ENCODE data around the gene GRM4.

The GRM4 gene

DNA sequence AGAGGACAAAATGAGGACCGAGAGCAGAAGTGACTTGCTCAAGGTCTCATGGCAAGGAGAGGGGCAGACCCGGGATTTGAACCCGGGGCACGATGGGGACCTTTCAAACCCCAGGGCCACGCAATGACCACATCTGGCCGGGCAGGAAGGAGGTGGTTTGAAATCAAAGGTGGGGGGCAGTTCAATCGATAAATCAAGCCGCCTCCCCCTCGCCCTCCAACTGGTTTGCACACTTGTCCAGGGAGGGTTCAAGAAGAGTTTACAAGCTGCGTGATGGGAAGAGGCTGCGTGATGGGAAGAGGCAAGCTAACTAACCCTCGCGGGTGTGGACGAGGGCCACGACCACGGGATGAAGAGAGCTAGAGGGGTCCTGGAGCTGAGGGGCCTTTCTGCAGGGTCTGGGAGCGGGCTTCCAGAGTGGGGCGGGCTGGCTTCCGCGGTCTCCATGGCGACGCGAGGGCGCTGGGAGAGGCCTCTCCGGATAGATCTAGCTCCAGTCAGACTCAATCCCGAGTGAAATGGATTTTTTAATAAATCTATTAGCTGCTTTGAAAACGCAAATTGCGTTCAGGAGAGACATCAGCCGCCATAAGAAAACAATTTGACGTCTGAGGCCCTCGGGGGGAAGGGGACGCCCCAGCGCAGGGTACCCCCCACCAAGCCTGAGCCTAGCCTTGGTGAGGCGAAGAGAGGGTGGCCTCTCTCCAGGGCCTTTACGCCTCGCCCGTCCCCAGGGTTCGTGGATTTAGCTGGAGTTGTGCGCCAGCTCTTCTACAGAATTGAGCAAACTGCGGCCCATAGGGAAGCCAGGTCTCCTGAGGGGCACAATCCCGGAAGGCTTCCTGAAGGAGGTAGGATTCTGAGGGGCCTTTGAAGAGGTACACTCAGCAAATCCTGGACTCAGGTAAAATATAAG lies 143.9 kb downstream of the GRM4 start:
- Histone ChIP-seq H3K36me3 (ENCODE audit: control insufficient read depth in 5 of 5, insufficient read depth in 5 of 5, low read length in 5 of 5) (no peaks in the 10 kb centered on the region), H3K27me3 (ENCODE audit: control insufficient read depth in 5 of 5, insufficient read depth in 4 of 5, low read length in 5 of 5) (peaks cover 0 to 16% (median 9%) of the 10 kb centered on the region in 5 donors), H3K9ac (ENCODE audit: low read length in 5 of 5) (no peak overlapping the region), H3K4me3 (ENCODE audit: low read depth in 1 of 5, low read length in 5 of 5) (no peak overlapping the region), H3K27ac (ENCODE audit: low read depth, low read length) (no peak overlapping the region), H3K4me1 (ENCODE audit: control insufficient read depth in 5 of 5, insufficient read depth in 5 of 5, low read length in 5 of 5) (no peaks in the 10 kb centered on the region), H3K9me3 (ENCODE audit: control insufficient read depth in 5 of 5, low read length in 5 of 5) (peaks cover 0 to 18% (median 7%) of the 10 kb centered on the region in 5 donors)

DNA sequence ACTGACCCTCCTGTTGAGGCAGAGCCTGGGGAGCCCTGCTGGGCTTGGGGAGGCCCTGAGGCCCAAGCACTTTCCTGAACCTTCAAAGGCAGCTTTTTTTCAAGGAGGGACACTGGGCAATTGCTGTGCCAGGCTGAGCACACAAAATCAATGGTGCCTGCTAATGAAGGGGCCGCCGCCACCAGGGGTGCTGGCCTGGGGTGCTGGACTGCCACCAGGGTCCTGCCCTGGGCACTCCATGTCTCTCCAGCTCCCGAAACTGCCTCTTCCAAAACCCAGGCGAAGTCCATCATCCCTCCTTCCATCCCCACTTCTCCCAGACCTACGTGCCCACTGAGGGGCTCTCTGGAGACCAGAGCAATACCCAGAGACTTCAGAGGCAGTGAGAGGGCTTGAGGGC lies 145.6 kb downstream of the GRM4 start:
- Histone ChIP-seq H3K9ac (ENCODE audit: low read length in 5 of 5) (no peak overlapping the region), H3K27me3 (ENCODE audit: control insufficient read depth in 5 of 5, insufficient read depth in 4 of 5, low read length in 5 of 5) (peaks cover 0 to 16% (median 9%) of the 10 kb centered on the region in 5 donors), H3K9me3 (ENCODE audit: control insufficient read depth in 5 of 5, low read length in 5 of 5) (peaks cover 0 to 19% (median 7%) of the 10 kb centered on the region in 5 donors), H3K27ac (ENCODE audit: low read depth, low read length) (no peak overlapping the region), H3K4me1 (ENCODE audit: control insufficient read depth in 5 of 5, insufficient read depth in 5 of 5, low read length in 5 of 5) (peaks cover 0 to 10% (median 7%) of the 10 kb centered on the region in 5 donors), H3K36me3 (ENCODE audit: control insufficient read depth in 5 of 5, insufficient read depth in 5 of 5, low read length in 5 of 5) (no peaks in the 10 kb centered on the region), H3K4me3 (ENCODE audit: low read depth in 1 of 5, low read length in 5 of 5) (no peak overlapping the region)

DNA sequence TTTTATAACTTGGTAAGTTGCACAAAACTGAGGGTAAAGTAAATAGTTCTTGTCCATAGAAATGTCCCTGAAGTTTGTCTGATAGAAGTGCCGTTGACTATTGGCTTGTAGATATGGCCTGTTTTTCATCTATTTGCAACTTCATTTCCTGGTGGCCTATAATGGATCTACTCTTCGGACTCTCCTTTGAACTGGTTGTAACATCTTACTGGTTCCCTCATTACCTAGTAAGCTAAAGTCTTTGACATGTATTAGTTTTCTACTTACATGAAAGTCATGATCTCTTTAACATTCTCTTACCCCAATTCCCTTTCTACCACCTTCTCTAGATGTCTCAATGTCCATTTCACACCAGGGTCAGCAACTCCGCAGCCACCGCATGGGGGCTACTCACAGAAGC lies 146.3 kb downstream of the GRM4 start:
- Histone ChIP-seq H3K9ac (ENCODE audit: low read length in 5 of 5) (no peak overlapping the region), H3K27ac (ENCODE audit: low read depth, low read length) (no peak overlapping the region), H3K4me3 (ENCODE audit: low read depth in 1 of 5, low read length in 5 of 5) (no peak overlapping the region), H3K27me3 (ENCODE audit: control insufficient read depth in 5 of 5, insufficient read depth in 4 of 5, low read length in 5 of 5) (peaks cover 0 to 18% (median 9%) of the 10 kb centered on the region in 5 donors), H3K9me3 (ENCODE audit: control insufficient read depth in 5 of 5, low read length in 5 of 5) (peaks cover 0 to 19% (median 7%) of the 10 kb centered on the region in 5 donors), H3K4me1 (ENCODE audit: control insufficient read depth in 5 of 5, insufficient read depth in 5 of 5, low read length in 5 of 5) (peaks cover 0 to 16% (median 10%) of the 10 kb centered on the region in 5 donors), H3K36me3 (ENCODE audit: control insufficient read depth in 5 of 5, insufficient read depth in 5 of 5, low read length in 5 of 5) (no peaks in the 10 kb centered on the region)

DNA sequence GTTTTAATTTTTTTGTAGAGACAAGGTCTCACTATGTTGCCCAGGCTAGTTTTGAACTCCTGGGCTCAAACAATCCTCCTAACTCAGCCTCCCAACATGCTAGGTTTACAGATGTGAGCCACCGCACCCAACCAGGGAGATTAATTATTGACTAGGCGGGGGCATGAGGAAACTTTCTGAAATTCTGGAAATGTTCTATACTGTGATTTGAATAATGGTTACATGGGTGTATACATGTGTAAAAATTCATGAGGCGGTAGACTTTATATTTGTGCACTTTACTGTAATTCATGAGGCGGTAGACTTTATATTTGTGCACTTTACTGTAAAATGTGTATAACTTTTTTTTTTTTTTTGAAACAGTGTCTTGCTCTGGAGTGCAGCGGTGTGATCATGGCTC lies 147.2 kb downstream of the GRM4 start:
- Histone ChIP-seq H3K9me3 (ENCODE audit: control insufficient read depth in 5 of 5, low read length in 5 of 5) (peaks cover 0 to 14% (median 7%) of the 10 kb centered on the region in 5 donors), H3K27ac (ENCODE audit: low read depth, low read length) (no peak overlapping the region), H3K4me1 (ENCODE audit: control insufficient read depth in 5 of 5, insufficient read depth in 5 of 5, low read length in 5 of 5) (peaks cover 0 to 16% (median 10%) of the 10 kb centered on the region in 5 donors), H3K27me3 (ENCODE audit: control insufficient read depth in 5 of 5, insufficient read depth in 4 of 5, low read length in 5 of 5) (peaks cover 0 to 23% (median 9%) of the 10 kb centered on the region in 5 donors), H3K36me3 (ENCODE audit: control insufficient read depth in 5 of 5, insufficient read depth in 5 of 5, low read length in 5 of 5) (no peaks in the 10 kb centered on the region), H3K4me3 (ENCODE audit: low read depth in 1 of 5, low read length in 5 of 5) (no peak overlapping the region), H3K9ac (ENCODE audit: low read length in 5 of 5) (no peak overlapping the region)

DNA sequence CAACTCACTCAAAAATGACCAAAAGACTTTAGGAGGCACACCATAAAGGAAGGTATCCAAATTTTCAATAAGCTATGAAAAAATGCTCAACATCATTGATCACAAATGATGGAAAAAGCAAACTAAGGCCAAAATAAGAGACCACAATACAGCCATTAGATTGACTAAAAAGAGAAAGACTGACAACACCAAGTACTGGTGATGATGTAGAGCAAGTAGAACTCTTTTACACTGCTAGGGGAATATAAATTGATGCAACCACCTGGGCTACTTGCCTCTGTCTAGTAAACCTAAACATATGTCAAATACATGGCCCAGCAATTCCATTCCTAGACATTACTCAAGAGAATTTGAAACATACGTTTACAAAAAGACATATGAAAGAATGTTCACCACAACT lies 148.6 kb downstream of the GRM4 start:
- H3K27ac ChIP-seq (ENCODE audit: low read depth, low read length), result no peak overlapping the region
- H3K9me3 ChIP-seq (ENCODE audit: control insufficient read depth in 5 of 5, low read length in 5 of 5), result peaks cover 0 to 7% (median 6%) of the 10 kb centered on the region in 5 donors
- H3K4me3 ChIP-seq (ENCODE audit: low read depth in 1 of 5, low read length in 5 of 5), result no peak overlapping the region
- H3K36me3 ChIP-seq (ENCODE audit: control insufficient read depth in 5 of 5, insufficient read depth in 5 of 5, low read length in 5 of 5), result no peaks in the 10 kb centered on the region
- H3K27me3 ChIP-seq (ENCODE audit: control insufficient read depth in 5 of 5, insufficient read depth in 4 of 5, low read length in 5 of 5), result peaks cover 5 to 26% (median 7%) of the 10 kb centered on the region in 5 donors
- H3K9ac ChIP-seq (ENCODE audit: low read length in 5 of 5), result no peak overlapping the region
- H3K4me1 ChIP-seq (ENCODE audit: control insufficient read depth in 5 of 5, insufficient read depth in 5 of 5, low read length in 5 of 5), result peaks cover 0 to 16% (median 10%) of the 10 kb centered on the region in 5 donors

DNA sequence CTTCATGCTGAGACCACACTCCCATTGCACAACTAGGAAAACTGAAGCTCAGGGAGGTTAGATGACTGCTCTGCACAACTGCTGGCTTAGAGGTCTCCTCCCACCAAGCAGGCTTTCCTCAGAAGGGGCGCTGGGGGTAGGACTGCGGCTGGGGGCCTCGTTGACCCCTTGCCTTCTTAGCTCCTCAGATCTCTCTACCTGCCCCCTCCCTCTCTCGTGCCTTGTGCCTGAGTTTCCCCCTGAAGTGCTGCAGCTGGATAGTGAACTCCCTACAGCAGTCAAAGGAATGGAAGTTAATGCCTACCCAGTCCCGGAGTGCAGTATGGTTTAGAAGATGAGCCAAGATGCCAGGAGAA lies 149.8 kb downstream of the GRM4 start:
- Histone ChIP-seq H3K9ac (ENCODE audit: low read length in 5 of 5) (no peak overlapping the region), H3K9me3 (ENCODE audit: control insufficient read depth in 5 of 5, low read length in 5 of 5) (peaks cover 0 to 7% (median 6%) of the 10 kb centered on the region in 5 donors), H3K36me3 (ENCODE audit: control insufficient read depth in 5 of 5, insufficient read depth in 5 of 5, low read length in 5 of 5) (no peaks in the 10 kb centered on the region), H3K27ac (ENCODE audit: low read depth, low read length) (no peak overlapping the region), H3K4me1 (ENCODE audit: control insufficient read depth in 5 of 5, insufficient read depth in 5 of 5, low read length in 5 of 5) (peaks cover 0 to 16% (median 10%) of the 10 kb centered on the region in 5 donors), H3K27me3 (ENCODE audit: control insufficient read depth in 5 of 5, insufficient read depth in 4 of 5, low read length in 5 of 5) (peaks cover 0 to 15% (median 3%) of the 10 kb centered on the region in 5 donors), H3K4me3 (ENCODE audit: low read depth in 1 of 5, low read length in 5 of 5) (peak overlapping the region in 1 of 5 donors; percentile 17)

DNA sequence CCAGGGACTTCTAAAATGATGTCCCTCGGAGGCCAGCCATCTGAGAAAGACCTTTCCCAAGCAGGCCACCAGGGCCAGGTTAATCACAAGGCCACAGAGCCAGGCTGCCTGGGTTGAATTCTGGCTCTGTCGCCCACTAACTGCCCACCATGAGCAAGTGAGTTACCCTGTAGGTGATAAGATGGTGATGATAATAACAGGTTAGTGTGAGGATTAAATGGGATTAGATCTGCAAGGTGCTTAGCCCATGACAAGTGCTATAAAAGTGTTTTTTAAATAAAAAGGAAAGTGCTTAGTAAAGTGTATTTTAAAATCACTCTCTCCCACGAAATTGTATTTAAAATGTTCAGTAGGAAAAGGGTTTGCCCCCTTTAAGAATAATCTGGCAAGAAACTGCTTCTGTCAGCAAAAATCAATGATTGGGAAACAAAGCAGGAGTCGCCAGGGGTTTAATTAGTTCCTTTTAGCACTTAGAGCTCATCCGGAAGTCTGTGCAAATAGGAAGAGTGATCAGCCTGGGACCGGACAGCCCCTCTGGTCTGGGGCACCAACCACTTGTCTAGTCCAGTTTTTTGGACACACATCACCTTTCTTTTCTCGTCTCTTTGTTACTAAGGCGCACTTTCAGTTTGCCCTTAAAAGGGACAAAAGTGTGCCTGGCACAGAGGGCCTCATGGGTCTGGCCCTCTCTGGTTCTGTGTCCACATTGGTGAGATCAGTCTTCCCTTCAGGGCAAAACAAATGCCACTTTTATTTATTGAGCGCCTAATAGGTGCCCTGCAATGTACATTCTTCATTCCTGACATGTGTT lies 150.4 kb downstream of the GRM4 start:
- Histone ChIP-seq H3K27me3 (ENCODE audit: control insufficient read depth in 5 of 5, insufficient read depth in 4 of 5, low read length in 5 of 5) (peaks cover 0 to 15% (median 3%) of the 10 kb centered on the region in 5 donors), H3K9me3 (ENCODE audit: control insufficient read depth in 5 of 5, low read length in 5 of 5) (peaks cover 0 to 7% (median 6%) of the 10 kb centered on the region in 5 donors), H3K4me1 (ENCODE audit: control insufficient read depth in 5 of 5, insufficient read depth in 5 of 5, low read length in 5 of 5) (peaks cover 0 to 16% (median 10%) of the 10 kb centered on the region in 5 donors), H3K9ac (ENCODE audit: low read length in 5 of 5) (no peak overlapping the region), H3K27ac (ENCODE audit: low read depth, low read length) (no peak overlapping the region), H3K36me3 (ENCODE audit: control insufficient read depth in 5 of 5, insufficient read depth in 5 of 5, low read length in 5 of 5) (no peaks in the 10 kb centered on the region), H3K4me3 (ENCODE audit: low read depth in 1 of 5, low read length in 5 of 5) (peak overlapping the region in 2 of 5 donors; percentile 17 to 19)

DNA sequence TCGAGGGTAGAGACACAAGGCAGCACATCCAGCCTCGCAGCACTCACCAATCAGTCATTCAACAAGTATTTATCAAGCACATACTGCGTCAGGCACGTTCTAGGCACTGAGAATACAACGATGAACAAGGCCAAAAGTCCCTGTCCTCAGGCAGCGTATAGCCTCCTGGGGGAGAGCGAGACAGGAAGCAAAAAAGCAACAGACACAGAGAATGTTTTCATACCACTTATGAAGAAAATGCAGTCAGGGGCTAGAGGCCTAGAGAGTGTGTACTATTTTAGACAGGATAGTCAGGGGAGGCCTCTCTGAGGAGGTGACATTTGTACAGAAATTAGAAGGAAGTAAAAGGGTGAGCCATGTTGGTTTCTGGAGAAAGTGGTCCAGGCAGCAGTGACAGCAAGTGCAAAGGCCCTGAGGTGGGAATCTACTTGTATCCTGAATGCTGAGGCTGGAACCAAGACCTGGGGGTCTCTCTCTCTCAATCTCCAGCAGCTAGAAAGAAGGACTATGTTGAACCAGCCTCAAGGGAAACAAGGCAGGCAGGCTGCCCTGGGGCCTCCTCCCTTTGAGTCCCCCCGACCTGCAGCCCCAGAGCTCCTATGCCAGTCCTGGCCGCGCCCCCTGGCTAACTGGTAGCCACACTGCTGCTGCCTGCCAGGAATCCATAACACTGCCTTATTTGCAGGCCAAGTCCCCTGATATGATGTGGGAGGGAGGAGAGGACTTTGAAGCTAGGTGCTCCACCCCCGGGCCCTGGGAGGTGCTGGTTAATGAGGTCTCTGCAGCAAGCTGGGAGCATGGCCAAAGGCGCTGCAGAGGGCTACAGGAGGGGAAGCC lies 151.2 kb downstream of the GRM4 start:
- Histone ChIP-seq H3K9ac (ENCODE audit: low read length in 5 of 5) (no peak overlapping the region), H3K4me1 (ENCODE audit: control insufficient read depth in 5 of 5, insufficient read depth in 5 of 5, low read length in 5 of 5) (peaks cover 0 to 16% (median 10%) of the 10 kb centered on the region in 5 donors), H3K36me3 (ENCODE audit: control insufficient read depth in 5 of 5, insufficient read depth in 5 of 5, low read length in 5 of 5) (no peaks in the 10 kb centered on the region), H3K27ac (ENCODE audit: low read depth, low read length) (no peak overlapping the region), H3K27me3 (ENCODE audit: control insufficient read depth in 5 of 5, insufficient read depth in 4 of 5, low read length in 5 of 5) (peaks cover 0 to 19% (median 3%) of the 10 kb centered on the region in 5 donors), H3K9me3 (ENCODE audit: control insufficient read depth in 5 of 5, low read length in 5 of 5) (peaks cover 0 to 7% (median 6%) of the 10 kb centered on the region in 5 donors), H3K4me3 (ENCODE audit: low read depth in 1 of 5, low read length in 5 of 5) (no peak overlapping the region)

DNA sequence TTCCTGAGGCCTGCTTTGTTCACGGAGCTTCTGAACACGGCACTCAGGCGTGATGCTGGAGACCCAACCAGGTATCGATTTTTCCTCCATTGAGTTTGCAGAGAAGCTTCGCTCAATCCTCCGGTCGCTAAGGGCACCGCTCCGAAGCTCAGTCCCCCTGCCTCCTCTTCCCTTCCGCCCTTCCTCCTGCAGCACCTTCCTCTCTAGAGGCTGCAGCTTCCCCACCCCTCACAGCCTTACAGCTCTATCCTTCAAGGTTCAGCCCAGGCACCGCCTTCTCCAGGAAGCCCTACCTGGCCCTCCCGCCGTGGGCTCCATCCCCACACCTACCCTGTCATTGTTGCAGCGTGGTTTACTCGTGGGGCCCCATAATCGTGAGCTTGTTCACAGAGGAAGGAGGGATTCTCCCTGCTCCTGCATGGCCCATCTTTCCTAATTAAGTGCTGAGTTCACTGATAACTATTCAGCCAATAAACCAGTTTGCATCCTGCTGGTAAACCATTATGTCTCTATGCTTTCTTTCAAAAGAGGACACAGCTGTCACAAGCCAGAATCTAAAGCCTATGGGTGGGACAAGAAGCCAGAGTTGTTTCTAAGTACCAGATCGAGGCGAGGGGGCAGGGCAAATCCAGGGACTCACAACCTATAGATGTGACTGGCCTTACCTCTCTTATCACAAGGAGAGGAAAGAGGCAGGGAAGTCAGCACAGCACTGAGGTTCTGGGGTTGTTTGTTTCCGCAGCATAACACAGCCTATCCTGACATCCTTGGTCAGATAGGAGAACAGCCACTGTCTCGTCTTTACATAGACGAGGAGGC lies 152.0 kb downstream of the GRM4 start:
- Histone ChIP-seq H3K4me1 (ENCODE audit: control insufficient read depth in 5 of 5, insufficient read depth in 5 of 5, low read length in 5 of 5) (peaks cover 0 to 16% (median 10%) of the 10 kb centered on the region in 5 donors), H3K27ac (ENCODE audit: low read depth, low read length) (no peak overlapping the region), H3K9ac (ENCODE audit: low read length in 5 of 5) (no peak overlapping the region), H3K36me3 (ENCODE audit: control insufficient read depth in 5 of 5, insufficient read depth in 5 of 5, low read length in 5 of 5) (no peaks in the 10 kb centered on the region), H3K9me3 (ENCODE audit: control insufficient read depth in 5 of 5, low read length in 5 of 5) (peaks cover 0 to 7% (median 6%) of the 10 kb centered on the region in 5 donors), H3K27me3 (ENCODE audit: control insufficient read depth in 5 of 5, insufficient read depth in 4 of 5, low read length in 5 of 5) (peaks cover 0 to 19% (median 5%) of the 10 kb centered on the region in 5 donors), H3K4me3 (ENCODE audit: low read depth in 1 of 5, low read length in 5 of 5) (no peak overlapping the region)
